Heart left ventricle (tissue), 13 donors: ENCODE results near the gene ITGAE.

Experiments
- POLR2A ChIP-seq, 2 donors: fragments of 450-650 bp; IDR thresholded peaks; one replicate each; pipeline ENCODE4 v1.6.1; 2017; ENCODE audit warnings: antibody characterized with exemption in 2 of 2, mild to moderate bottlenecking in 2 of 2, moderate library complexity in 2 of 2
- TF ChIP-seq, protein P1 (sequence below), 12 donors: fragments of 200-600 bp; sonication (generic) in 4 of 12; IDR thresholded peaks; one replicate each; pipeline versions ENCODE4 v1.5.0 to v1.8.0; 2018 to 2022; ENCODE audit warnings: antibody characterized with exemption in 12 of 12, mild to moderate bottlenecking in 5 of 12
- donor health status: ischemic (EF 13 %, LVEDD 7.1; RV severe dilation, severe dysfunction).
- donor health status: DM: no; HTN: yes; CAD: no.
- donor health status: DM: no; HTN: no; CAD: no.
- donor health status: ischemic (EF 25% LVEDD 6.9; RV normal size, moderate dysfunction).
- donor health status: ischemic (EF 25% LVEDD 5.7; RV mildly dilated, moderate dysfunction).
- donor health status: ischemic (EF 35%, LVEDD 5.7; RV mildly dilated, moderate dysfunction).
- donor health status: nonischemic (EF 11% LVEDD 7.7; RV severe dilation, severe dysfunction).
- donor health status: DM: yes; HTN: yes; CAD: no.
- donor health status: PGD.
- donor health status: ischemic (EF 29% LVEDD 5.4; RV normal size, mild dysfunction).
- donor health status: nonischemic (EF 23%, LVEDD 6.1; RV moderate dilation, normal function).

DNA sequence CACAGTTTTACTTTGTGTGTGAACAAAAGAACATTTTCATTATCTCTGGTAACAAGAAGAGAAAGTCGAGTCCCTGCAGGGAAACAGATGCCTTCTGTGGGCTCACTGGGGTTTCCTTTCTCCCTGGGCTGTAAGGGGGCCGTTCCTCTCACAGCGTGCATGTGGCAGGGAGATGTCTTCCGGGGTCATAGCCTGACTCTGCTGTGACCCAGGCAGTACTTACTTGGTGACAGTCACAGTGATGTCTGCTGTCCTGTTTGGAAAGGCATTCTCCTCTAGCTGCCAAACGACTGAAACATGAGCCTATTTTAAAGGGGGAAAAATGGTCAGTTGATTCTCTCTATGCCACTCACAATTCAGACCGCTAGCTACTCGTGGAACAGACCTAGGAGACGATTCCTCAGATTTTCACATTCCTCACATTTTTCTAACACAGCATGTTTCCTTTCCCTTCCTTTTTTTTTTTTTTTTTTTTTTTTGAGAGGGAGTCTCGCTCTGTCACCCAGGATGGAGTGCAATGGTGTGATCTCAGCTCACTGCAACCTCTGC is 70.0 kb downstream of the ITGAE start:
- TF ChIP-seq, protein P1, sequence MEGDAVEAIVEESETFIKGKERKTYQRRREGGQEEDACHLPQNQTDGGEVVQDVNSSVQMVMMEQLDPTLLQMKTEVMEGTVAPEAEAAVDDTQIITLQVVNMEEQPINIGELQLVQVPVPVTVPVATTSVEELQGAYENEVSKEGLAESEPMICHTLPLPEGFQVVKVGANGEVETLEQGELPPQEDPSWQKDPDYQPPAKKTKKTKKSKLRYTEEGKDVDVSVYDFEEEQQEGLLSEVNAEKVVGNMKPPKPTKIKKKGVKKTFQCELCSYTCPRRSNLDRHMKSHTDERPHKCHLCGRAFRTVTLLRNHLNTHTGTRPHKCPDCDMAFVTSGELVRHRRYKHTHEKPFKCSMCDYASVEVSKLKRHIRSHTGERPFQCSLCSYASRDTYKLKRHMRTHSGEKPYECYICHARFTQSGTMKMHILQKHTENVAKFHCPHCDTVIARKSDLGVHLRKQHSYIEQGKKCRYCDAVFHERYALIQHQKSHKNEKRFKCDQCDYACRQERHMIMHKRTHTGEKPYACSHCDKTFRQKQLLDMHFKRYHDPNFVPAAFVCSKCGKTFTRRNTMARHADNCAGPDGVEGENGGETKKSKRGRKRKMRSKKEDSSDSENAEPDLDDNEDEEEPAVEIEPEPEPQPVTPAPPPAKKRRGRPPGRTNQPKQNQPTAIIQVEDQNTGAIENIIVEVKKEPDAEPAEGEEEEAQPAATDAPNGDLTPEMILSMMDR (IDR thresholded peaks at IDR 0.05), result no peak
- no peak for TF ChIP-seq POLR2A (IDR thresholded peaks at IDR 0.05)
